GM19240 (cell line): Measurements from ENCODE around the gene LRCH4.
A peak's percentile ranks its signal among the peaks of the same experiment; 100 is the strongest.

Source experiments
- DNase-seq: peaks from one replicate; pipeline ENCODE4 v3.0.0; 2011; ENCODE audit warnings: low spot score; ENCODE audit not compliant: insufficient read length

The LRCH4 gene

GRCh38 chr7:100604976-100605911, 19.3 kb upstream of the LRCH4 start:
- DNase-seq: no peak

GRCh38 chr7:100604028-100604975, 18.4 kb upstream of the LRCH4 start:
- peak; percentile 72 for DNase-seq

GRCh38 chr7:100603726-100604027, 17.7 kb upstream of the LRCH4 start:
- no peak for DNase-seq

- no peak for DNase-seq
Measured at GRCh38 chr7:100602889-100603725, 17.2 kb upstream of the LRCH4 start.

- DNase-seq: no peak
Measured at GRCh38 chr7:100600730-100601038, 14.8 kb upstream of the LRCH4 start.

- no peak for DNase-seq
Measured at GRCh38 chr7:100599911-100600729, 14.2 kb upstream of the LRCH4 start.

GRCh38 chr7:100598425-100598824, 12.5 kb upstream of the LRCH4 start:
- DNase-seq: no peak

GRCh38 chr7:100595188-100595587, 9.3 kb upstream of the LRCH4 start:
- no peak for DNase-seq

- DNase-seq: no peak
Measured at GRCh38 chr7:100591596-100591995, 5.7 kb upstream of the LRCH4 start.

GRCh38 chr7:100590077-100590737, 4.3 kb upstream of the LRCH4 start:
- no peak for DNase-seq

- no peak for DNase-seq
Measured at GRCh38 chr7:100589341-100589947, 3.5 kb upstream of the LRCH4 start.

- DNase-seq: no peak
Measured at GRCh38 chr7:100588438-100588837, 2.5 kb upstream of the LRCH4 start.

- peak; percentile 99 for DNase-seq
Measured at GRCh38 chr7:100586266-100587025, 517 bp upstream of the LRCH4 start, which contains the start of gene FBXO24. FBXO24 (plus strand) TSS chr7:100586328; CDS start chr7:100586626, 298 bp downstream.

GRCh38 chr7:100584683-100585510, 1.0 kb downstream of the LRCH4 start:
- no peak for DNase-seq

- no peak for DNase-seq
Measured at GRCh38 chr7:100584054-100584682, 1.8 kb downstream of the LRCH4 start.

- DNase-seq: no peak
Measured at GRCh38 chr7:100583132-100584053, 2.5 kb downstream of the LRCH4 start.
